Lung (tissue), 12 donors: ENCODE results near the gene DNAJC5G. TPM values are rescaled to one million over a fixed set of nuclear protein-coding genes. Genes with fewer than 3 reads are reported as not detected.

ENCODE experiments used
- ATAC-seq: fragments of 200-7000 bp; cut with Tn5 transposase; one replicate; pipeline ENCODE4 v1.9.1; 2020; ENCODE audit warnings: moderate number of reproducible peaks; ENCODE audit not compliant: insufficient read depth, low FRiP score
- DNase-seq, 3 donors: peaks; one replicate each; pipeline ENCODE4 v3.0.0-alpha.2; 2013 to 2017
- H3K27ac ChIP-seq, 2 donors: one replicate each; pipeline ENCODE4 v1.5.1; 2013; ENCODE audit warnings: mild to moderate bottlenecking in 2 of 2, moderate library complexity in 2 of 2, control low read depth in 1 of 2, inconsistent platforms in 1 of 2, low read depth in 1 of 2, low read length in 1 of 2
- H3K27me3 ChIP-seq, 3 donors: one replicate each; pipeline ENCODE4 v1.5.1; 2013; ENCODE audit warnings: low read length in 2 of 3; ENCODE audit not compliant: control insufficient read depth in 3 of 3, insufficient read depth in 3 of 3
- H3K36me3 ChIP-seq, 4 donors: one replicate each; pipeline ENCODE4 v1.5.1; 2013; ENCODE audit warnings: low read length in 4 of 4, mild to moderate bottlenecking in 1 of 4, moderate library complexity in 1 of 4; ENCODE audit not compliant: control insufficient read depth in 4 of 4, insufficient read depth in 4 of 4
- H3K4me1 ChIP-seq, 5 donors: one replicate each; pipeline ENCODE4 v1.5.1; 2013; ENCODE audit warnings: low read length in 5 of 5, mild to moderate bottlenecking in 2 of 5, moderate library complexity in 1 of 5; ENCODE audit not compliant: control insufficient read depth in 5 of 5, insufficient read depth in 5 of 5
- H3K4me3 ChIP-seq: one replicate; pipeline ENCODE4 v1.5.1; 2013; ENCODE audit warnings: mild to moderate bottlenecking, control low read depth, moderate library complexity
- H3K9ac ChIP-seq, 2 donors: one replicate each; pipeline ENCODE4 v1.5.1; 2013; ENCODE audit warnings: low read length in 2 of 2, control low read depth in 1 of 2; ENCODE audit not compliant: insufficient read depth in 1 of 2
- H3K9me3 ChIP-seq, 4 donors: one replicate each; pipeline ENCODE4 v1.5.1; 2013; ENCODE audit warnings: low read length in 3 of 4, mild to moderate bottlenecking in 1 of 4, moderate library complexity in 1 of 4; ENCODE audit not compliant: control insufficient read depth in 4 of 4, insufficient read depth in 3 of 4
- WGBS, 2 donors: extraction: QIAGEN DNeasy Blood & Tissue Kit; methylation state at CpG; one replicate each; pipeline ENCODE4 v1.1.7; 2013; 5-methylcytosine and 5-hydroxymethylcytosine counted together
- polyA plus RNA-seq, 2 donors: library from polyadenylated mRNA; stranded (reverse); fragments of 200-250 nt; gene quantifications; one replicate each; pipeline ENCODE4 v1.2.1, GENCODE V29; 2013
- total RNA-seq, 2 donors: library from RNA; depleted of rRNA in 1 of 2; stranded (reverse); fragments of >200 nt in 1 of 2; gene quantifications; one replicate each; pipeline ENCODE4 v1.2.1, GENCODE V29; 2014 to 2021
- TF ChIP-seq, protein P1 (sequence below): IDR thresholded peaks from 2 replicates; pipeline ENCODE4 v1.5.1; 2012; ENCODE audit warnings: mild to moderate bottlenecking; ENCODE audit errors: control extremely low read depth, extremely low read depth
- donor health status: control.
- donor health status: control.
- donor health status: Bipolar disorder and iron deficiency.
- donor health status: healthy.
- donor health status: DM: yes; HTN: yes; CAD: no.

Gene DNAJC5G
- total and polyA plus RNA-seq, 4 donors: not detected

- Histone ChIP-seq H3K36me3 (peaks cover 6 to 13% (median 12%) of the 10 kb centered on the region in 4 donors), H3K27ac (peak overlapping the region; percentile 91 to 97), H3K4me3 (peak overlapping the region; percentile 70), H3K27me3 (no peaks in the 10 kb centered on the region), H3K4me1 (peaks cover 0 to 23% (median 12%) of the 10 kb centered on the region in 5 donors), H3K9me3 (no peaks in the 10 kb centered on the region), H3K9ac (peak overlapping the region; percentile 98 to 99)
- WGBS, 2 donors: 0 to 3% methylated on average over 10 of the region's 10 CpGs
- peak in 2 of 3 donors; percentile 17 for DNase-seq
- TF ChIP-seq, protein P1, sequence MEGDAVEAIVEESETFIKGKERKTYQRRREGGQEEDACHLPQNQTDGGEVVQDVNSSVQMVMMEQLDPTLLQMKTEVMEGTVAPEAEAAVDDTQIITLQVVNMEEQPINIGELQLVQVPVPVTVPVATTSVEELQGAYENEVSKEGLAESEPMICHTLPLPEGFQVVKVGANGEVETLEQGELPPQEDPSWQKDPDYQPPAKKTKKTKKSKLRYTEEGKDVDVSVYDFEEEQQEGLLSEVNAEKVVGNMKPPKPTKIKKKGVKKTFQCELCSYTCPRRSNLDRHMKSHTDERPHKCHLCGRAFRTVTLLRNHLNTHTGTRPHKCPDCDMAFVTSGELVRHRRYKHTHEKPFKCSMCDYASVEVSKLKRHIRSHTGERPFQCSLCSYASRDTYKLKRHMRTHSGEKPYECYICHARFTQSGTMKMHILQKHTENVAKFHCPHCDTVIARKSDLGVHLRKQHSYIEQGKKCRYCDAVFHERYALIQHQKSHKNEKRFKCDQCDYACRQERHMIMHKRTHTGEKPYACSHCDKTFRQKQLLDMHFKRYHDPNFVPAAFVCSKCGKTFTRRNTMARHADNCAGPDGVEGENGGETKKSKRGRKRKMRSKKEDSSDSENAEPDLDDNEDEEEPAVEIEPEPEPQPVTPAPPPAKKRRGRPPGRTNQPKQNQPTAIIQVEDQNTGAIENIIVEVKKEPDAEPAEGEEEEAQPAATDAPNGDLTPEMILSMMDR: no peak
- peak; percentile 3 for ATAC-seq
These were observed 47.1 kb downstream of the DNAJC5G start for GRCh38 chr2:27322301-27322765.

DNA sequence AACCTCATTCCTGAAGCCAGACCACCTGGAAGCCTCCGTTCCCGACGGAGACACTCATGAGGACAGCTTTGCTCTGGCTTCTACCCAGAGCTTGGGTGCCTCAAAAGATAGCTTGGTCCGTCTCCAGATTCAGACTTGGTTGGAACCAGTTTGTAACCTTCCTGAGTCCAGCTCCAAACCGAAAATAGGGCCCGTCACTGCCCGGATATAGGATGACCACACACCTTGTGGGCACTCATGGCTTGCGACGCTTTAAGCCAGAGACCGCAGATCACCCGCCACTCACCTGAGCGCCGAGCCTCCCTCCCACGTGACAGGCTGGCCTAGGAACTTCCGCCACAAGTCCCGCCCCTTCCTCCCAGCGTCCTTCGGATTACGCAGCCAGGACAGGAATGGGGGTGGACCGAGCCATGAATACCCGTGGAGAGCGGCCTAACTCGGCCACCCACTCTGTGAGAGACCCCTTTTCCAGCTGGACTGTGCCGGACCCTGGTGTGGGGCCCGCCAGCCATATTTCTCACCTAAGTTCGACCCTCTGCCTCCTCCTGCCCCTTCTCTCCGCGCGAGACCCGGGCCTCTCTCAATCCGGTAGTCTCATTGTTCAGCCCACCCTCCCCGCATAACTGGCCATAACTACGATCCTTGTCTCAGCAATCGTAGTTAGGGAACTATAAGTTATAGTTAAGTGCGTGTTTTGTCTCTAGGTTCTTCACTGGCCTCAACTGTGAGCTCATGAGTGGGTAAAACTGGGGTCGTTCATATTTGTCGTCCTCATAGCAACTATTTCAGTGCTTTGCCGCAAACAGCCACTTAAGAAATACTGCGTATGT, 47.7 kb downstream of the DNAJC5G start, which contains the start of gene MPV17:
Gene MPV17 (minus strand): TSS at position 332 of the 830 bp plus-strand sequence. CDS start 580 bp downstream, outside the sequence.
- DNase-seq: peak; percentile 94 to 96 (median 96)
- WGBS, 2 donors: 0% methylated on average over 39 of the region's 39 CpGs
- H3K27ac ChIP-seq: peak within 1 kb of the TSS; percentile 91 to 97
- peak within 1 kb of the TSS; percentile 98 to 99 for H3K9ac ChIP-seq
- peaks cover 9 to 15% (median 14%) of the 10 kb centered on the region in 4 donors for H3K36me3 ChIP-seq
- ATAC-seq: peak; percentile 91
- H3K27me3 ChIP-seq: no peaks in the 10 kb centered on the region
- H3K9me3 ChIP-seq: no peaks in the 10 kb centered on the region
- H3K4me3 ChIP-seq: peak within 1 kb of the TSS; percentile 70
- TF ChIP-seq, protein P1: no peak
- peaks cover 0 to 23% (median 12%) of the 10 kb centered on the region in 5 donors for H3K4me1 ChIP-seq

GRCh38 chr2:27323596-27324285, 48.5 kb downstream of the DNAJC5G start:
- Histone ChIP-seq H3K27ac (peak overlapping the region; percentile 91 to 97), H3K9me3 (no peaks in the 10 kb centered on the region), H3K9ac (peak overlapping the region; percentile 98 to 99), H3K27me3 (no peaks in the 10 kb centered on the region), H3K36me3 (peaks cover 17 to 22% (median 20%) of the 10 kb centered on the region in 4 donors), H3K4me1 (peaks cover 0 to 23% (median 12%) of the 10 kb centered on the region in 5 donors), H3K4me3 (peak overlapping the region; percentile 70)
- TF ChIP-seq, protein P1: no peak
- no peak for ATAC-seq
- peak in 2 of 3 donors; percentile 24 to 34 for DNase-seq
- WGBS, 2 donors: 19 to 23% methylated on average over 5 of the region's 5 CpGs
